GM23248 (cell line): Measurements from ENCODE around the gene ZNF260.

Experiments used
- EZH2 ChIP-seq: fragments of 200-600 bp; sonication (generic); IDR thresholded peaks from 2 replicates; pipeline ENCODE4 v1.6.1; 2018; ENCODE audit warnings: antibody characterized with exemption, mild to moderate bottlenecking; ENCODE audit not compliant: insufficient read depth, poor library complexity, severe bottlenecking
- EZH2phosphoT487 ChIP-seq: fragments of 200-600 bp; sonication (generic); IDR thresholded peaks from 2 replicates; pipeline ENCODE4 v1.6.1; 2018; ENCODE audit warnings: antibody characterized with exemption, moderate library complexity, mild to moderate bottlenecking, low read depth; ENCODE audit not compliant: insufficient read depth

- no peak for TF ChIP-seq EZH2
- TF ChIP-seq EZH2phosphoT487, result no peak
Observed at GRCh38 chr19:36526581-36526980, 1.5 kb downstream of the ZNF260 start.
